BLaER1 (cell line): ENCODE results near the gene FPR3.

Source experiments
- H3K27ac ChIP-seq: shearing (Covaris generic); formaldehyde crosslinking; 2 replicates; pipeline ENCODE4 v1.8.1; 2022
- H3K27me3 ChIP-seq: shearing (Covaris generic); formaldehyde crosslinking; 2 replicates; pipeline ENCODE4 v1.8.1; 2022
- H3K36me3 ChIP-seq: shearing (Covaris generic); formaldehyde crosslinking; 2 replicates; pipeline ENCODE4 v1.8.1; 2022
- H3K4me1 ChIP-seq: shearing (Covaris generic); formaldehyde crosslinking; 2 replicates; pipeline ENCODE4 v1.8.1; 2022
- H3K4me2 ChIP-seq: shearing (Covaris generic); formaldehyde crosslinking; 2 replicates; pipeline ENCODE4 v1.8.1; 2022
- H3K4me3 ChIP-seq: shearing (Covaris generic); formaldehyde crosslinking; 2 replicates; pipeline ENCODE4 v1.8.1; 2022
- H3K9ac ChIP-seq: shearing (Covaris generic); formaldehyde crosslinking; 2 replicates; pipeline ENCODE4 v1.8.1; 2022
- H3K9me3 ChIP-seq: shearing (Covaris generic); formaldehyde crosslinking; 2 replicates; pipeline ENCODE4 v1.8.1; 2022
- H4K20me1 ChIP-seq: shearing (Covaris generic); formaldehyde crosslinking; 2 replicates; pipeline ENCODE4 v1.8.1; 2022
- Cebpa-rat ChIP-seq: shearing (Covaris generic); IDR thresholded peaks from 2 replicates; pipeline ENCODE4 v1.8.1; 2022

The FPR3 gene

DNA sequence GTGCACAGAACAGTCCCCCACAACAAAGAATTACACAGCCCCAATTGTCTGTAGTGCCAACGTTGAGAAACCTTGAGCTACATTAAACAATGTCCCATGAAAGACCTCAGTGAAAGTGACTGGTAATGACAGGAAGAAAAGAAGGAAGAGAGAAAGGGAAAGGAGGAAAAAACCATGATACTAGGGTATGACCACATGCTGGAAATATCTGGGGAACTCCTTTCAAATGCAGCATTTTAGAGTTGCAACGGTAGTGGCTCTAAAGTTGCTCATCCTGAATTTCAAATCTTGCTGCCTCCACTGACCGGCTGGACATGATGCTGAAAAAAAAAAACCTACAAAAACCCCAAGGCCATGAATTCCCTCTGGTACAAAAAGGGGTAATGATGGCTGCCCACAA is 26.5 kb downstream of the FPR3 start:
- peaks cover 13% of the 10 kb centered on the region for H3K36me3 ChIP-seq
- H3K27ac ChIP-seq, result no peak overlapping the region
- H3K4me1 ChIP-seq, result peaks cover 27% of the 10 kb centered on the region
- no peak overlapping the region for H3K9ac ChIP-seq
- peaks cover 48% of the 10 kb centered on the region for H3K9me3 ChIP-seq
- H3K27me3 ChIP-seq, result no peaks in the 10 kb centered on the region
- TF ChIP-seq Cebpa-rat, result no peak
- H4K20me1 ChIP-seq, result no peaks in the 10 kb centered on the region
- H3K4me3 ChIP-seq, result no peak overlapping the region
- H3K4me2 ChIP-seq, result no peak overlapping the region

DNA sequence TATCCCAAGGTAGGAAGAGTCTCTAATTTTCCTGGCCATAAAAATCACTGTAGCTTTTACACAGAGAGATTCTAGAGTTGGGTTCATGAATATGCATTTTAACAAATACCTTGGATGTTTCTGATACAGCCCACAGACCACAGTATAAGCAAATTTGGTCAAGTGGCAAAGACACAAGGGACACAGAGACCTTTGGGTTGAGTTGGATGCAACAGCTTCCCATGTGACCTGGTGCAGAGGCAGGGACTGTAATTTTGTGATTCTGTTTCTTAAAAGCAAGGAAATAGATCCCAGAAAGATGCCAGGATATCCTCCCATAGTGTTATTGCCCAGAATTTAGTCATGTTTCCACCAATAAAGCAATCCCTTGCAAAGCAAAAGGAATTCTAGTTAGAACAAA is 27.0 kb downstream of the FPR3 start:
- Histone ChIP-seq H3K9ac (no peak overlapping the region), H3K9me3 (peaks cover 53% of the 10 kb centered on the region), H3K27me3 (no peaks in the 10 kb centered on the region), H3K4me3 (no peak overlapping the region), H4K20me1 (no peaks in the 10 kb centered on the region), H3K36me3 (peaks cover 17% of the 10 kb centered on the region), H3K27ac (no peak overlapping the region), H3K4me1 (peaks cover 27% of the 10 kb centered on the region), H3K4me2 (no peak overlapping the region)
- no peak for TF ChIP-seq Cebpa-rat

DNA sequence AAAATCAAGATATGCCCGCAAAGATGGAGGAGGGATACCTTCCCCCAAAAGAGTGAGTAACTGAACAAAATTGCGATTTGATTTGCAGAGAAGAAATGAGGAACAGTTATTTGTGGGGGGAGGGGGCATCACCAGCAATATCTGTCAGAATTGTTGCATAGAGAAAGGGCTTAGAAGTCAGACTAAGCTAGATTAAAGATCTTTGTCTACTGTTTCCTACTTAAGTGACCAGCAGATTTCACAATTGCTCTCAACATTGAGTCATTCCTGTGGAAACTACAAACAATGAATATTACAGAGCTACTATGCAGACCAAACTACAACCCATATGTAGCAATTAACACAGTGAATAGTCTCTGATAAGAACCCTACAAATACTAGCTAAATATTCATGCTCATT is 27.4 kb downstream of the FPR3 start:
- TF ChIP-seq Cebpa-rat, result no peak
- Histone ChIP-seq H3K4me2 (no peak overlapping the region), H3K4me1 (peaks cover 27% of the 10 kb centered on the region), H3K27ac (no peak overlapping the region), H3K9ac (no peak overlapping the region), H3K9me3 (peaks cover 55% of the 10 kb centered on the region), H3K4me3 (no peak overlapping the region), H4K20me1 (no peaks in the 10 kb centered on the region), H3K36me3 (peaks cover 17% of the 10 kb centered on the region), H3K27me3 (no peaks in the 10 kb centered on the region)

DNA sequence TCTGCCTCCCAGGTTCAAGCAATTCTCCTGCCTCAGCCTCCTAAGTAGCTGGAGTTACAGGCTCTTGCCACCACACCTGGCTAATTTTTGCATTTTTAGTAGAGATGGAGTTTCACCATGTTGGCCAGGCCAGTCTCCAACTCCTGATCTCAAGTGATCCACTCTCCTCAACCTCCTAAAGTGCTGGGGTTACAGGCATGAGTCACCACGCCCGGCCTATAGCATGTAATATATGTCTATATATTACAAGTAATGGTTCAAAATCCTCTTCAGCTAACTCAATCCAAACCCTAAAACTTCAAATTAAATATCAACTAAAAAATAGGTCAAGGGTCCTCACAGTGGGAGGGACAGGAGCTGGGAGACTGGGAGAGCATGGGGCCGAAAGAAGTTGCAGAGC is 28.0 kb downstream of the FPR3 start:
- Histone ChIP-seq H3K27me3 (no peaks in the 10 kb centered on the region), H3K9ac (no peak overlapping the region), H3K4me2 (no peak overlapping the region), H3K36me3 (peaks cover 17% of the 10 kb centered on the region), H3K9me3 (peaks cover 60% of the 10 kb centered on the region), H3K4me1 (peaks cover 27% of the 10 kb centered on the region), H3K27ac (no peak overlapping the region), H4K20me1 (no peaks in the 10 kb centered on the region), H3K4me3 (no peak overlapping the region)
- TF ChIP-seq Cebpa-rat, result no peak

DNA sequence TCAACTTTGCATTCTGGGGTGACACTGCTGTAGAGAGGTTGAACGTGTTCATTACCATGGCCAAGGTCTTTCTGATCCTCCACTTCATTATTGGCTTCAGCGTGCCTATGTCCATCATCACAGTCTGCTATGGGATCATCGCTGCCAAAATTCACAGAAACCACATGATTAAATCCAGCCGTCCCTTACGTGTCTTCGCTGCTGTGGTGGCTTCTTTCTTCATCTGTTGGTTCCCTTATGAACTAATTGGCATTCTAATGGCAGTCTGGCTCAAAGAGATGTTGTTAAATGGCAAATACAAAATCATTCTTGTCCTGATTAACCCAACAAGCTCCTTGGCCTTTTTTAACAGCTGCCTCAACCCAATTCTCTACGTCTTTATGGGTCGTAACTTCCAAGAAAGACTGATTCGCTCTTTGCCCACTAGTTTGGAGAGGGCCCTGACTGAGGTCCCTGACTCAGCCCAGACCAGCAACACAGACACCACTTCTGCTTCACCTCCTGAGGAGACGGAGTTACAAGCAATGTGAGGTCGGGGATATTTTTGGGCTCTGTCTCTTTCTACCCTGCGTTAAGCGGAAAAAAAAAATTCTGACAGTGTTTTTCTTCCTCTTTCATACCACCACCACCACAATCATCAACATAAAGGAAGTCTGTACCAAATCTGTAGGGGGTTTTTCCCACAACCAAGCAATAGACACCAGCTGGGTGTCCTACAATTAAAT is 29.5 kb downstream of the FPR3 start:
- H3K4me2 ChIP-seq, result peak overlapping the region; percentile 56
- H3K27ac ChIP-seq, result peak overlapping the region; percentile 12
- peaks cover 27% of the 10 kb centered on the region for H3K4me1 ChIP-seq
- no peak overlapping the region for H3K9ac ChIP-seq
- H3K27me3 ChIP-seq, result no peaks in the 10 kb centered on the region
- peaks cover 24% of the 10 kb centered on the region for H3K36me3 ChIP-seq
- H3K9me3 ChIP-seq, result peaks cover 75% of the 10 kb centered on the region
- no peaks in the 10 kb centered on the region for H4K20me1 ChIP-seq
- no peak overlapping the region for H3K4me3 ChIP-seq
- TF ChIP-seq Cebpa-rat, result no peak

DNA sequence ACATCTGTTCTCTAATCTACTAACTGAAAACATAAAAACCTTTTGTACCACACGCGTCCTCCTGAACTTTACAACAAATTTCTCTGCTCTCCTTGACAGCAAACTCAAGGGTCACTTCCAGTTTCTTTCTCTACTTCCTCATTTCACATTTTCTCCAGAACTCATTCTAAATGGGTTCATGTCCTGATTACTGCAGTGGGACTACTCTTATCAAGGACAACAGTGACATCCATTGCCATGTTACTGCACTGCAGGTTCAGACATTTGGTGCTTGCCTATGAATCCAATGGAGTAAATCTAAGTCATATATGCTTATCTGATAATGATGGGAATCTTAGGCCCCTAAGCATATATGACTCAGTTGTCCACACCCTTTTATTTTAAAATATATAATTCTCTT is 35.3 kb downstream of the FPR3 start:
- Histone ChIP-seq H3K27ac (no peak overlapping the region), H3K9me3 (peaks cover 65% of the 10 kb centered on the region), H3K9ac (no peak overlapping the region), H3K4me3 (no peak overlapping the region), H3K4me2 (no peak overlapping the region), H3K4me1 (peaks cover 3% of the 10 kb centered on the region), H4K20me1 (no peaks in the 10 kb centered on the region), H3K27me3 (no peaks in the 10 kb centered on the region), H3K36me3 (peaks cover 12% of the 10 kb centered on the region; the same call in 1 of the 2 replicates)
- no peak for TF ChIP-seq Cebpa-rat

DNA sequence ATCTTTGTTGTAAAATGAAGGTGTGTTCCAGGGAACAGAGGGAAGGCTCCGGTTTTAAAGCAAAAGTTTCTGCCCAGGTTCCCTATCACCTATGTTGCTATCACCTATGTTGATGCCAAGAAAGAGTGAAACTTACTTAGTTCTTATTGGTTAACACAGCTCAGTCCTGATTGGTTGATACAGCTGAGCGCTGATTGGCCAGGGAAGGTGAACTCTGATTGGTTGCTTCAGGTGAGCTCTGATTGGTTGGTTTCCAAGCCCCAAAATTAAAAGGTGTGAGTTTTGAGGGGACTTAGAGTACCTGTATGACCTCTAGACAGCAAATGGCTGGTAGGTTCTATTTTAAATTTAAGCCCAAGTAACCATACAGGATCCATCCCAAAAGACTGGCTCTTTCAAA is 42.2 kb downstream of the FPR3 start:
- H4K20me1 ChIP-seq, result no peaks in the 10 kb centered on the region
- no peak overlapping the region for H3K27ac ChIP-seq
- H3K9ac ChIP-seq, result no peak overlapping the region
- no peak overlapping the region for H3K4me3 ChIP-seq
- no peak for TF ChIP-seq Cebpa-rat
- peaks cover 43% of the 10 kb centered on the region for H3K36me3 ChIP-seq
- H3K4me2 ChIP-seq, result no peak overlapping the region
- no peaks in the 10 kb centered on the region for H3K4me1 ChIP-seq
- peaks cover 55% of the 10 kb centered on the region for H3K9me3 ChIP-seq
- H3K27me3 ChIP-seq, result no peaks in the 10 kb centered on the region

DNA sequence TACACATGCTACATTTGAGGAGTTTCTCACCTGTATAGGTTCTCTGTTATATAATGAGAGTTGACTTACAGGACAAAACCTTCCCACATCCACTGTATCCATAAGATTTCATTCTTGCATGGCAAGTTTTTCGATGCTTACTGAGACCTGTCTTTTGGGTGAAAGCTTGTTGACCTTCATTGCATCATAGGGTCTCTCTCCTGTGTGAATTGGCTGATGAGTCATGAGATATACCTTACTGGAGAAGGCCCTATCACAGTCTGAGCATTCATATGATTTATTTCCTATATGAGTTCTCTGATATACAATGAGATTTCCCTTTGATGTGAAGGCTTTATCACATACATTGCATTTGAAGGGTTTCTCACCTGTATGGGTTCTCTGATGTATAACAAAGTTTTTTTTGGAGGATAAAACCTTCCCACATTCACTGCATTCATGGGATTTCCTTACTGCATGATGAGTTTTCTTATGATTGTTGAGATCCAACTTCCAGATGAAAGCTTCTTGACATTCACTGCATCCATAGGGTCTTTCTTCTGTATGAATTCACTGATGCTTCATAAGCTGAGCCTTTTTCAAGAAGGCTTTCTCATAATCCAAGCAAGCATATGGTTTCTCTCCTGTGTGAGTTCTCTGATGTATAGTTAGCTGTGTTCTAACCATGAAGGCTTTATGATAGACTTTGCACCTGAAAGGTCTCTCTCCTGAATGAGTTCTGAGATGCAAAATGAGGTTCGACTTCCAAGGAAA is 67.1 kb downstream of the FPR3 start:
- Histone ChIP-seq H3K4me3 (peak overlapping the region; percentile 19; the same call in 1 of the 2 replicates), H3K4me2 (no peak overlapping the region), H3K27ac (no peak overlapping the region), H3K4me1 (no peaks in the 10 kb centered on the region), H3K9me3 (peaks cover 99% of the 10 kb centered on the region), H4K20me1 (no peaks in the 10 kb centered on the region), H3K36me3 (peaks cover 80% of the 10 kb centered on the region), H3K27me3 (no peaks in the 10 kb centered on the region), H3K9ac (no peak overlapping the region)
- no peak for TF ChIP-seq Cebpa-rat

DNA sequence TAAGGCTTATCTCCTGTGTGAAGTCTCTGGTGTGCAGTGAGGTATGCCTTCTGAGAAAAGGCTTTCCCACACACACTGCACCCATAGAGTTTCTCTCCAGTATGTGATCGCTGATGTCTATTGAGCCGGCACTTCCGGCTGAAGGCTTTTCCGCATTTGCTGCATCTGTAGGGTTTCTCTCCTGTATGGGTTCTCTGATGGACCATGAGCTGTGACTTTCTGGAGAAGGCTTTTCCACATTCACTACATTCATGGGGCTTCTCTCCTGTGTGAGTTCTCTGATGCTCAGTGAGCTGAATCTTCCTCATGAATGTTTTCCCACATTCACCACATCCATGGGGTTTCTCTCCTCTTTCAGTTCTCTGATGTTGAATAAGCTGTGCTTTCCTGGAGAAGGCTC is 78.1 kb downstream of the FPR3 start:
- Histone ChIP-seq H3K4me2 (no peak overlapping the region), H3K4me1 (no peaks in the 10 kb centered on the region), H3K27ac (no peak overlapping the region), H3K36me3 (peaks cover 100% of the 10 kb centered on the region), H3K9ac (no peak overlapping the region), H3K27me3 (no peaks in the 10 kb centered on the region), H4K20me1 (no peaks in the 10 kb centered on the region), H3K4me3 (peak overlapping the region; percentile 48), H3K9me3 (peaks cover 100% of the 10 kb centered on the region)
- no peak for TF ChIP-seq Cebpa-rat
